Subcutaneous adipose tissue (tissue), 4 donors: ENCODE results near the gene LIPJ. TPM values are rescaled to one million over a fixed set of nuclear protein-coding genes. Genes with fewer than 3 reads are reported as not detected.

Experiments used
- total RNA-seq, 4 donors: library from RNA; depleted of rRNA; stranded (reverse); fragments of >200 nt; gene quantifications; one replicate each; pipeline ENCODE4 v1.1.0, GENCODE V29; 2016
- TF ChIP-seq, protein P1 (sequence below): fragments of 450-650 bp; IDR thresholded peaks from one replicate; pipeline ENCODE4 v1.5.1; 2016; ENCODE audit warnings: low read depth, mild to moderate bottlenecking, control low read depth, antibody characterized with exemption, moderate library complexity

The LIPJ gene
- total RNA-seq, 4 donors from 2014 or later = 0.17 to 2.2 (median 0.75) TPM; not detected in 1

DNA sequence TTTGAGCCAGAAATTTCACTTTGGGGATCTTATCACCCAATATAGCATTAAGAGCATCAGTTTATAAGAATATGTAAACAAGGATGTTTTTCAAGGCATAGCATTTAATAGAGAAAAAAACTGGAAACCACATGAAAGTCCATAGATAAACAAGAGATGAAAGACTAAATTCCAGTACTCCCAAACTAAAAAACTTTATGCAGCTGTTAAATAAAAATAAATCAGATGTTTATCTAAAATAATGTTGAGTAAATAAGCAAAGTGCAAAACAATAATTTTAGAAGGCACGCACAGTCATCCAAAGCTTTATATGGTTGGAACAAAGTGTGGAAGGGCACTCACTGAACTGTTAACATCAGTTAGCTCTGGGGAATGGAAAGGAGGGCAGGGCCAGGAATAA lies 24.4 kb upstream of the LIPJ start:
- TF ChIP-seq, protein P1, sequence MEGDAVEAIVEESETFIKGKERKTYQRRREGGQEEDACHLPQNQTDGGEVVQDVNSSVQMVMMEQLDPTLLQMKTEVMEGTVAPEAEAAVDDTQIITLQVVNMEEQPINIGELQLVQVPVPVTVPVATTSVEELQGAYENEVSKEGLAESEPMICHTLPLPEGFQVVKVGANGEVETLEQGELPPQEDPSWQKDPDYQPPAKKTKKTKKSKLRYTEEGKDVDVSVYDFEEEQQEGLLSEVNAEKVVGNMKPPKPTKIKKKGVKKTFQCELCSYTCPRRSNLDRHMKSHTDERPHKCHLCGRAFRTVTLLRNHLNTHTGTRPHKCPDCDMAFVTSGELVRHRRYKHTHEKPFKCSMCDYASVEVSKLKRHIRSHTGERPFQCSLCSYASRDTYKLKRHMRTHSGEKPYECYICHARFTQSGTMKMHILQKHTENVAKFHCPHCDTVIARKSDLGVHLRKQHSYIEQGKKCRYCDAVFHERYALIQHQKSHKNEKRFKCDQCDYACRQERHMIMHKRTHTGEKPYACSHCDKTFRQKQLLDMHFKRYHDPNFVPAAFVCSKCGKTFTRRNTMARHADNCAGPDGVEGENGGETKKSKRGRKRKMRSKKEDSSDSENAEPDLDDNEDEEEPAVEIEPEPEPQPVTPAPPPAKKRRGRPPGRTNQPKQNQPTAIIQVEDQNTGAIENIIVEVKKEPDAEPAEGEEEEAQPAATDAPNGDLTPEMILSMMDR = no peak

GRCh38 chr10:88565072-88565471 lies 21.5 kb upstream of the LIPJ start:
- TF ChIP-seq, protein P1 = no peak

DNA sequence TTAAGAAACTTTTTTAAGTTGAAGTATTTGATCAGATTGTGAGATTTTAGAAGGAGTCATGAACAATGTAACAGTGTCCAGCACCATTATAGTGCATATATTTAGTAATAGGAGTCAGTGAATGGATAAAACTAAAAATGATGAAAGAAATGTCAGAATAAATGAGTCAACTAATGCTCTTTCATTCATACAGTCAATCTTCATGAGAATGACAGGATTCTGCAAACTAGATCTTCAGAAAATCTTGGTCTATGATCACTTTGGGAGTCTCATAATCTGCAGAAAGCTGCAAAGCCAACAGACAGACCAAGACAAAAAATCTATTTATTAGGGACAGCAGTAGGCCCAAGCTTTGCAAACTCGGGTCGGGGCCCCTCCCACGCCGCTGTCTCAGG lies 4.2 kb upstream of the LIPJ start:
- TF ChIP-seq, protein P1 = no peak

DNA sequence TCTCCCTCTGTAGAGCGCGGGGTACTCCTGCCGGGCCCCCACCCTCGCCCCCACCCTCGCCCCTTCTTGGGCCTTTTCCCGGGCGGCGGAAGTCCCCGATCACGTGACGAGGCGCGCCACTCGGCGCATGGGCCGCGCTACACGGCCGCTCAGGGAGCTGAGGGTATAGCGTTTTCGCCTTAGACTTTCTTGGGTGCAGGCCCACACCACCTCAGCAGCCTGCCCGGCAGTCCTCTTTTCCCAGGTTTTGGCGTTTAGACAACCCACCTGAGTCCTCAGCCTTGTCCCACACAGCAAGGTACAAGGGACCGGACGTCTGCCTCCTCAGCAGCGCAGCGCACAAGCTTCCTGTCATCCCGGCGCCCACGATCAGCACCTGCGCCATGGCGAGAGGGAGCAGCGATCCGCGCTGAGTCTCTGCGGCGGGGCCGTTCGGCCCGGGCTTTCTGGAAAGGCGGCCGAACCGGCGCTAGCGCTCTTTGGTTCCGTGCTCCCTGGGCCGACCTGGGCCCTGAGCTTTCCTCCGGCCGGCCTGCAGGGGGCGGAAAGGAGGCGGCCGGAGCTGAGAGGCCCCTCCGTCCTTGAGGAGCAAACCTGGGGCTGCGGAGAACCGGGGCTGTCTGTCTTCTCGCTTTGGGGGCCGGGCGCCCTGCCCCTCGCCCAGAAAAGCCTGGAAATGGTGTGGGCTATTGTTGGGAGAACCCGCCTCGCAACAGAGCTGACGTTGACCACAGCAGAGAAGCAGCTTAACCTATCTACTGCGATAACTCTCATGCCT lies 3.6 kb upstream of the LIPJ start, which contains the start of gene RNLS:
TSS of gene RNLS (minus strand) at position 513 of the 778 bp plus-strand sequence.
- TF ChIP-seq, protein P1 = no peak

- TF ChIP-seq, protein P1 = no peak
Measured at GRCh38 chr10:88583584-88583957, 3.0 kb upstream of the LIPJ start.

- TF ChIP-seq, protein P1 = no peak
Measured at GRCh38 chr10:88592381-88592780, 5.8 kb downstream of the LIPJ start.

GRCh38 chr10:88592906-88593305 lies 6.3 kb downstream of the LIPJ start:
- TF ChIP-seq, protein P1 = no peak
